ENCODE measurements around the gene TBC1D10A.

The TBC1D10A gene

DNA sequence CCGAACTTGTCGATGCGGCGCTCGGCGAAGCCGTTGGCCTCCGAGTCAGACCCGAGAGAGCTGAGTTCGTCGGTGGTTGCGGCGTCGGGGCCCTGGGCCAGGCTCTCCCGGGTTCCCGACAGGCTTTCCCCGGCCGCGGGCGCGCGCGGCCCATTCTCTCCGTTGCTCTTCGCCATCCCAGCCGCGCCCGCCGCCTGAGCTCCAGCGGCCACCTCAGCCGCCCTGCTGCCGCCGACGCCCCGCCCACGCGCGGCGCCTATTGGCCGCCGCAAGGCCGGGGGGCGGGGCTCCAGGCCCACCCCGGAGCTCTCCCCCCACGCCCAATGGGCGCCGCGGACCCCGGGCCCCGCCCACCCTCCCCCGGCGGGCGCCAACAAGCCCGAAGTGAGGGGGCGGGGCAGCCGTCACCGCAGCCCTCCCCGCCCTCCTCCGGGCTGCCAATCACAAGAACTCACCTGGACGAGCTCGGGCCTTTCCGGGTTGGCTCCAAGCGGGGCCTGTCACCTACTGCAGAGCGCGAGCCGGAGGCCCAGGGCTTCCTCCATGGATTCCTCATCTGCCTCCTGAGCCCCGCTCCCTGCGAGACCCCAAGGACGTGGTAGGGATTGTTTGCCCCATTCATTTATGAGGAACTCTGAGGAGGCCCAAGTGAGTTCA, at the start of gene TBC1D10A:
Gene TBC1D10A, minus strand, starts transcription at position 236 of the 657 bp plus-strand sequence. Its CDS starts 60 bp downstream, at position 176.
- DNase-seq (ENCODE audit: low read depth, low spot score): peak; percentile 86

- no peak for DNase-seq (ENCODE audit: low read depth, low spot score)
These were observed 48.6 kb upstream of the TBC1D10A start for GRCh38 chr22:30375312-30375849.

- no peak for DNase-seq (ENCODE audit: low read depth, low spot score)
These were observed 46.9 kb upstream of the TBC1D10A start for GRCh38 chr22:30373331-30374325.

DNA sequence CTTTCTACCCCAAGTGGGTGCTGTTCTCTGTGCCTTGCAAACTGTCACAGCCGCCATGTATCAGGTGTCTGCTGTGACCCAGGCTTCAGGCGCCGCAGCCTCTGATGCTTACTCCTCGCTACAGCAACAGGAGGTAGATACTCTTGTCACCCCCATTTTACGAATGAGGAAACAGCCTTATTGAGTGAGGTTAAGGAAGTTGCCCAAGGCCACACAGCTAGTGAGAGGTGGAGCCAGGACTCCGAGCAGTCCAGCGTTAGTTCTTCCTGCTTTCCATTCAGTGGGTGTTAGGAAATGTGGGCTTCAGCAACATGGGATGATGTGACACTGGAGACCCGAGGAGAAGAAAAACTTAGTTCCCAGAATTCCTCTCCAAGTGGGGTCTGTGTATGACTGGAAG, 46.2 kb upstream of the TBC1D10A start:
- no peak for DNase-seq (ENCODE audit: low read depth, low spot score)

GRCh38 chr22:30371981-30372380, 45.2 kb upstream of the TBC1D10A start:
- DNase-seq (ENCODE audit: low read depth, low spot score): no peak

GRCh38 chr22:30371321-30371720, 44.6 kb upstream of the TBC1D10A start:
- DNase-seq (ENCODE audit: low read depth, low spot score): no peak

GRCh38 chr22:30370641-30371230, 44.0 kb upstream of the TBC1D10A start:
- DNase-seq (ENCODE audit: low read depth, low spot score): no peak

- no peak for DNase-seq (ENCODE audit: low read depth, low spot score)
These were observed 41.7 kb upstream of the TBC1D10A start for GRCh38 chr22:30368420-30368819.

DNA sequence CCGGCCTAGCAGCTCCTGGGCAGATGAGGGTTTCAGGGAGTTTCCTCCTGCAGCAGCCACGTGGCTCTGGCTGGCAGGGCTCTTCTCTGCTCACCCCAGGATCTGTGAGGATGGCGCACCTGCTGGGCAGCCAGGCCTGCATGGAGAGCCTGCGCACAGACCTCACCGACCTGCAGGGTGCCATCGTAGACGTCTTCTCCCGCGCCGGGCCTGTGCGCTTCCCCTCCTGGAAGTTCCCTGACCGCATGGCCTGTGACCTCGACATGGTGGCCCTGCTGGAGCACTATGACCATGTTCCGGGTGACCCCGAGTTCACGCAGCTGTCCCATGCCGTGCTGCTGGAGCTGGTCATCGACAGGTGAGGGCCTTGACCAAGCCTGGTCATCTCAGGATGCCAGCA, 39.1 kb upstream of the TBC1D10A start:
- no peak for DNase-seq (ENCODE audit: low read depth, low spot score)

DNA sequence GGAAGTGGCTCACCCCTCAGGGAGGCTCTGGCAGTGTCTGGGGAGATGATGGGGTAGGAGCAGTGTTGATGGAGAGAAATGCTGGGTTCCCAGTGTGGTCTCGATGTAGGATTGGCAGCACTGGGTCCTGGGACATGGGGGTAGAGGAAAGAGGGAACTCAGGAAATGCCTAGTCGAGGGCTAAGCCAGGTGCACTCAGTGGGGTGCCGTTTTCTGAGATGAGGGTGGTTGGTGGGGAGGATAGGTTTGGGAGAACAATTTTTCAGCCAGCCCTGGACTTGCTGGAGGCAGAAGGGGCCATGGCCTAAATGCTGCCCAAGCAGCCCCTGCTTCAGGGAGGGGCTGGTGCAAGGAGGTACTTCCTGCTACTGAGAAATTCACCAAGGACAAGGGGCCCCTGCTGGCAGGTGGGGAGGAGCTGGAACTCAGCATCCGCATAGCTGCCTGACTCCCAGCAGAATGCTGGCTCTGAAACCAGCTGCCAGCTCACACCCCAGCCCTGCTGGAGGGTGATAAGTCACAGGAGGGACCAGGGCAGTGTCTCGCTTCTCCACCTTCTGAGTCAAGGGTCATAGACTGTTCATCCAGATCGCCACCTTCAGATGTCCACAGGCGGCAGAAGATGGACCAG, 36.0 kb upstream of the TBC1D10A start:
- no peak for DNase-seq (ENCODE audit: low read depth, low spot score)

GRCh38 chr22:30361916-30362650, 35.3 kb upstream of the TBC1D10A start:
- DNase-seq (ENCODE audit: low read depth, low spot score): no peak

DNA sequence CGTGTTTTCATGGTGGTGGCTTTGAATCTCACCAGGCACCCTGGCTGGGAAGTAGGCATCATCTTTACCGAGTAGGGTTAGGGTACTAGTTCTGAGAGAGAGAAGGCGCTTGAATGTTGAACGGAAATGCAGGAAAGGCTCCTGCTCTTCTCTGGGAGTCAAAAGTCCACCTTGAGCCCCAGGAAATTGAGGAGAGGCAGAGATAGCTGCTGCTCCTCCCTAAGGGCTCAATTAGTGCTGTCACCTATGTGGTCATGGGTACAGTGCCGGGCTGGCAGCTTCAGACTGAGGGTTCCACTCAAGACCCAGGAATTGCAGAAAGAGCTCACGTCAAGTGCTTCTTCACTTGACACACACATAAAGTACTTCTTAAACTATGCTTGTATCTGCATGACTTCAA, 31.8 kb upstream of the TBC1D10A start:
- no peak for DNase-seq (ENCODE audit: low read depth, low spot score)

DNA sequence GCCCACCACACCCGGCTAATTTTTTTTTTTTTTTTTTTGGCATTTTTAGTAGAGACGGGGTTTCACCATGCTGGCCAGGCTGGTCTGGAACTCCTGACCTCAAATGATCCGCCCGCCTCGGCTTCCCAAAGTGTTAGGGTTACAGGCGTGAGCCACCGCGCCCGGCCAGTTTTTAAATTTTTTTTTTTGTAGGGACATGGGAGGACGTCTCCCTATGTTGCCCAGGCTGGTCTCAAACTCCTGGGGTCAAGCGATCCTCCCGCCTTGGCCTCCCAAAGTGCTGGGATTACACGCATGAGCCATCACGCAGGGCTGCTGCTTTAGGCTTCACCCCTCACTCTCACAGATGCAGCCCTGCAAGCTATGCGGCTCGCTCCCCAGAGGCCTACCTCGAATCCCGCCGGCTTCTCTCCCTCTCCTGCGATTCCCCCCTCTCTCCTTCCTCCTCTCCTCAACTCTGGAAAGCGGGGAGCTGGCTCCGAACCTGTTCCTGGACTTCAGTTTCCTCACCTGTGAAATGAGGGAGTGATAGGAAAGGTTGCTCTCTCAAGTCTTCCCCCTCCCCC, 31.0 kb upstream of the TBC1D10A start:
- no peak for DNase-seq (ENCODE audit: low read depth, low spot score)

GRCh38 chr22:30357236-30357570, 30.5 kb upstream of the TBC1D10A start:
- no peak for DNase-seq (ENCODE audit: low read depth, low spot score)

DNA sequence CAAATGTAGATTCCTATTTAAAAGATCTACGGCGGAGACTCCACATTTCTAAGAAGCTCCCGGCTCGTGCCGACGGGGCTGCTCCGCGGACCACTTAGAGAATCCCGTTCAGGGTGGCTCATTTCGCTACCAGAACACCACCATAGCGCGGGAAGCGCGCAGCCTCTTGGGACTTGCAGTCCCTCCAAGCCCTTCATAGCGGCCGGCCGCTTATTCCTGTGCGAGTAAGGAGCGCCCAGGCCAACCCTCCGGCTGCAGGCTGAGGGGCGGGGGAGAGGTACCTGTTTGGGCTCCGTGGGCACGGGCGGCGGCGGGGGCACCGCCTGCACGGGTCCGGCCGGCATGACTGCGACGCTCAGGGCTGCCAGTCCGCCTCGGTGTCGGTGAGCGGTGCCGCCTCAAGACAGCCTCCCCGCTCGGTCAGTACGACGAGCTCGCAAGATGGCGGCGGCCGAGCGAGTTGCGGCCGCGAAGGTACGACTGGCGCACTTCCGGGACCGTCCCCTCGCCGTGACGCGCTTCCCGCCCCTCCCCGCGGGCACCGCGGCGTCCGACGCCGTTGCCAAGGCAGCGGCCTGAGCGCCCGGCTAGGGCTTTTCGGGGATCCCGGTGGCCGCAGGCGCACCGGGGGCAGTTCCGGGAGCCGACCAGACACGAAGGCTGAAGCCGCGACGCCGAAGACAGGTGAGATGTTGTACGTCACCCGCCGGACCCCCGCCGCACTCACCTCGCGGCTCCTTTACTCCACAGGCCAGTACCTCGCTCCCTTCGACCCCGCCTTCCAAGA, 29.9 kb upstream of the TBC1D10A start, which contains the start of the genes CCDC157 and SF3A1:
Gene CCDC157, plus strand, starts transcription at position 559 of the 787 bp plus-strand sequence. CDS start 8,994 bp downstream, outside the sequence.
Gene SF3A1, minus strand, starts transcription at position 446 of the 787 bp plus-strand sequence. Its CDS starts 102 bp downstream, at position 344.
- DNase-seq (ENCODE audit: low read depth, low spot score): peak; percentile 76

- DNase-seq (ENCODE audit: low read depth, low spot score): no peak
These were observed 27.9 kb upstream of the TBC1D10A start for GRCh38 chr22:30354644-30355043.

GRCh38 chr22:30351226-30351625, 24.5 kb upstream of the TBC1D10A start:
- DNase-seq (ENCODE audit: low read depth, low spot score): no peak

GRCh38 chr22:30348809-30349208, 22.1 kb upstream of the TBC1D10A start:
- no peak for DNase-seq (ENCODE audit: low read depth, low spot score)

DNA sequence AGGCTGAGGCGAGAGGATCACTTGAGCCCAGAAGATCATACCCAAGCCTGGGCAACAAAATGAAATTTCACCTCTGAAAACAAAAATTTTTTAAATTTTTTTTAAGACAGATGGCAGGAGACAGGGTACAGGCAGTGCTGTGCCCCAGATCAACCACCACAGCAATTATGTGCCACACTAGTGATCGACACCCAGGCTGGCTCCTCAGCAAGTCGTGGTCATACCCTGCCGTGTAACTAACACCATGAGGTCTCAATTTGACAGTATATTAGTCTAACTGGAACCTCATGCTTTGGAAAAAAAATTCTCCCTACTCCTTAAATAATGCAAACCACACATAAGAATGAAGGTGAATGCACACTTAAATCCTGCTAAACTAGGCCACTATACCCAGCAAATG, 21.7 kb upstream of the TBC1D10A start:
- no peak for DNase-seq (ENCODE audit: low read depth, low spot score)
